ENCODE results near the gene PHLPP1. TPM values are rescaled to one million over a fixed set of nuclear protein-coding genes. Genes with fewer than 3 reads are reported as not detected.
"Not testable (repeated sequence)": the region's sequence is repeated elsewhere in the genome, so short reads cannot be mapped to it uniquely, and the experiment has no call there.

Gene PHLPP1
- total RNA-seq, 3 donors from 2014 or later = 9.8 to 19.9 (median 15.4) TPM

- Histone ChIP-seq H3K36me3 (no peaks in the 10 kb centered on the region), H3K27ac (no peak overlapping the region), H3K9me3 (no peaks in the 10 kb centered on the region), H3K4me1 (no peaks in the 10 kb centered on the region), H3K27me3 (no peaks in the 10 kb centered on the region), H3K4me3 (no peak overlapping the region)
- TF ChIP-seq, protein P1, sequence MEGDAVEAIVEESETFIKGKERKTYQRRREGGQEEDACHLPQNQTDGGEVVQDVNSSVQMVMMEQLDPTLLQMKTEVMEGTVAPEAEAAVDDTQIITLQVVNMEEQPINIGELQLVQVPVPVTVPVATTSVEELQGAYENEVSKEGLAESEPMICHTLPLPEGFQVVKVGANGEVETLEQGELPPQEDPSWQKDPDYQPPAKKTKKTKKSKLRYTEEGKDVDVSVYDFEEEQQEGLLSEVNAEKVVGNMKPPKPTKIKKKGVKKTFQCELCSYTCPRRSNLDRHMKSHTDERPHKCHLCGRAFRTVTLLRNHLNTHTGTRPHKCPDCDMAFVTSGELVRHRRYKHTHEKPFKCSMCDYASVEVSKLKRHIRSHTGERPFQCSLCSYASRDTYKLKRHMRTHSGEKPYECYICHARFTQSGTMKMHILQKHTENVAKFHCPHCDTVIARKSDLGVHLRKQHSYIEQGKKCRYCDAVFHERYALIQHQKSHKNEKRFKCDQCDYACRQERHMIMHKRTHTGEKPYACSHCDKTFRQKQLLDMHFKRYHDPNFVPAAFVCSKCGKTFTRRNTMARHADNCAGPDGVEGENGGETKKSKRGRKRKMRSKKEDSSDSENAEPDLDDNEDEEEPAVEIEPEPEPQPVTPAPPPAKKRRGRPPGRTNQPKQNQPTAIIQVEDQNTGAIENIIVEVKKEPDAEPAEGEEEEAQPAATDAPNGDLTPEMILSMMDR (IDR thresholded peaks at IDR 0.05) = no peak
- TF ChIP-seq POLR2AphosphoS5 (IDR thresholded peaks at IDR 0.05) = no peak
- no peak for TF ChIP-seq POLR2A (IDR thresholded peaks at IDR 0.05)
- DNase-seq (ENCODE audit: low spot score in 2 of 2) = no peak
- intact Hi-C loops (cut with DNase I; ENCODE audit: low total_unique reads) = no loop called here
Observed at GRCh38 chr18:62807396-62807795, 92.1 kb downstream of the PHLPP1 start.

GRCh38 chr18:62808123-62808522 is 92.8 kb downstream of the PHLPP1 start:
- TF ChIP-seq POLR2A (IDR thresholded peaks at IDR 0.05) (no peak), POLR2AphosphoS5 (IDR thresholded peaks at IDR 0.05) (no peak)
- TF ChIP-seq, protein P1 (IDR thresholded peaks at IDR 0.05) = no peak
- no peak for DNase-seq (ENCODE audit: low spot score in 2 of 2)
- Histone ChIP-seq H3K4me3 (no peak overlapping the region), H3K27me3 (no peaks in the 10 kb centered on the region), H3K27ac (no peak overlapping the region), H3K4me1 (no peaks in the 10 kb centered on the region), H3K36me3 (no peaks in the 10 kb centered on the region), H3K9me3 (no peaks in the 10 kb centered on the region)
- intact Hi-C loops (cut with DNase I; ENCODE audit: low total_unique reads) = no loop called here

DNA sequence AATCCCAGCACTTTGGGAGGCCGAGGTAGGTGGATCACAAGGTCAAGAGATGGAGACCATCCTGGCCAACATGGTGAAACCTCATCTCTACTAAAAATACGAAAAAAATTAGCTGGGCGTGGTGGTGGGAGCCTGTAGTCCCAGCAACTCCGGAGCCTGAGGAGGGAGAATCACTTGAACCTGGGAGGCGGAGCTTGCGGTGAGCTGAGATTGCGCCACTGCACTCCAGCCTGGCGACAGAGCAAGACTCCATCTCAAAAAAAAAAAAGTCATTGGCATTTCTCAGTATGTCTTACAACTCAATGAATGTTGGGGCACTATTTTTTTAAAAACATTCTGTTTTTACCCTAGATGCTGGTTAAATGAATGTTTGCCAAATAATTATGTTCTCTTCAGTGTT is 94.1 kb downstream of the PHLPP1 start:
- H3K27me3 ChIP-seq; H3K36me3 ChIP-seq; H3K27ac ChIP-seq; H3K4me3 ChIP-seq; intact Hi-C loops (cut with DNase I; ENCODE audit: low total_unique reads); H3K9me3 ChIP-seq; H3K4me1 ChIP-seq; DNase-seq (ENCODE audit: low spot score in 2 of 2): not testable (repeated sequence)

DNA sequence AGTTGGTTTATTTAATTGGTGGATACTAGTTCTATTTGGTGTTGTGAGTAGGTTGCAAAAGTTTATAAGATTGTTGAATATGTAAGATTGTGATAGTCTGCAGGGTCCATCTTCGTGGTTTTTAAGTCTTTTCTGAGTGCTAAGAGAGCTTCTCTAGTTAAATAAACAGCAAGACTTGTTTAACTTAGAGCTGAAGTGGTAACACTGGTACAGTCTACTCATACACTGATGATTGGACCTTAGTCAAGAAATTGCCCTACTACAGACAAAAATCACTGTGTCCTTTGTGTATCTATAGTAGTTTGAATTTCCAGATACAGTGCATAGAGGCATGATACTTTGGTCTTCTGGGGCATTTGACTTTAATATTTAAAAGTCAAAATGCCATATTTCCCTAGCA is 94.6 kb downstream of the PHLPP1 start:
- no peaks in the 10 kb centered on the region for H3K4me1 ChIP-seq
- intact Hi-C loops (cut with DNase I; ENCODE audit: low total_unique reads) = no loop called here
- DNase-seq (ENCODE audit: low spot score in 2 of 2) = no peak
- TF ChIP-seq POLR2AphosphoS5 (IDR thresholded peaks at IDR 0.05) (no peak), POLR2A (IDR thresholded peaks at IDR 0.05) (no peak)
- TF ChIP-seq, protein P1 (IDR thresholded peaks at IDR 0.05) = no peak
- no peaks in the 10 kb centered on the region for H3K36me3 ChIP-seq
- H3K27me3 ChIP-seq = no peaks in the 10 kb centered on the region
- no peaks in the 10 kb centered on the region for H3K9me3 ChIP-seq
- no peak overlapping the region for H3K4me3 ChIP-seq
- H3K27ac ChIP-seq = no peak overlapping the region

DNA sequence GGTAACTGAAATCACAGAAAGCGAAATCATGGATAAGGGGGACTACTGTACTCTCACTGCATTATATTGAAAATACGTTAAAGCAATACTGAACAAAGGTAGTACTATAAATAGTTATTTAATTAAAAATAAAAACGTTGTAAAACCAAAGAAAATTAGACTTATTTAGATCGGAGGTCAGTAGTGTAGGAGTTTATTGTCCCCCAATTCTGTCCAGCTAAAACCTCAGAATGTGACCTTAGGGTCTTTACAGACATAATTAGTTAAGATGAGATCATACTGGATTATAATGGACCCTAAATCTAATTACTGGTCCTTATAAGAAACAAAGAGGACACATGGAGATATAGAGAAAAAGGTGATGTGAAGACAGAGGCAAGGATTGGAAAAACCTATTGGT is 95.3 kb downstream of the PHLPP1 start:
- Histone ChIP-seq H3K27me3 (no peaks in the 10 kb centered on the region), H3K36me3 (no peaks in the 10 kb centered on the region), H3K4me3 (no peak overlapping the region), H3K27ac (no peak overlapping the region), H3K9me3 (no peaks in the 10 kb centered on the region), H3K4me1 (no peaks in the 10 kb centered on the region)
- DNase-seq (ENCODE audit: low spot score in 2 of 2) = no peak
- TF ChIP-seq POLR2A (IDR thresholded peaks at IDR 0.05) (no peak), POLR2AphosphoS5 (IDR thresholded peaks at IDR 0.05) (no peak)
- TF ChIP-seq, protein P1 (IDR thresholded peaks at IDR 0.05) = no peak
- intact Hi-C loops (cut with DNase I; ENCODE audit: low total_unique reads) = no loop called here

DNA sequence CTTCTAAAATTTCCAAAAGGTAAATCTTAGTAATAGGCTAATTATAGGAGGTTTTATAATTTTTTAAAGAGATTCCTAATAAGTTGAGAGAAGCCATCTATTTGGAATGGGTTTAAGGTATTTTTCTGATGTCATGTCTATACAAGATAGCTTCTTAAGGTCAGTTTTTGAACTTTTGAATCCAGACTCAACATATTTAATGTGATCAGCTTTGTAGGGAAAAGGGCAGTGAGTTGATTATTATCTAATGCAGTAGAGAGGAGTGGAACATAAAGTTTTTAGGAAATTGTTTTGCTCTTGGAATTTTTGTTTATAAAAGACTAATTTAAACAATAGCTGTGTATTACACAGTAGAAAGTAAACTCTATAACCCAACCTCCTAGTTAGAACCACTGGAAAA is 96.3 kb downstream of the PHLPP1 start:
- no peak overlapping the region for H3K27ac ChIP-seq
- TF ChIP-seq, protein P1 (IDR thresholded peaks at IDR 0.05) = no peak
- TF ChIP-seq POLR2A (IDR thresholded peaks at IDR 0.05) (no peak), POLR2AphosphoS5 (IDR thresholded peaks at IDR 0.05) (no peak)
- H3K36me3 ChIP-seq = no peaks in the 10 kb centered on the region
- no peaks in the 10 kb centered on the region for H3K9me3 ChIP-seq
- no peak overlapping the region for H3K4me3 ChIP-seq
- DNase-seq (ENCODE audit: low spot score in 2 of 2) = no peak
- intact Hi-C loops (cut with DNase I; ENCODE audit: low total_unique reads) = no loop called here
- no peaks in the 10 kb centered on the region for H3K4me1 ChIP-seq
- H3K27me3 ChIP-seq = no peaks in the 10 kb centered on the region
